GM19099 (cell line): ENCODE data around the gene ZNF546.

Experiments
- POLR2A ChIP-seq: IDR thresholded peaks from 3 replicates; pipeline ENCODE4 v1.6.1; 2011; ENCODE audit warnings: low read depth; ENCODE audit not compliant: insufficient read length; ENCODE audit errors: extremely low read depth

The ZNF546 gene

DNA sequence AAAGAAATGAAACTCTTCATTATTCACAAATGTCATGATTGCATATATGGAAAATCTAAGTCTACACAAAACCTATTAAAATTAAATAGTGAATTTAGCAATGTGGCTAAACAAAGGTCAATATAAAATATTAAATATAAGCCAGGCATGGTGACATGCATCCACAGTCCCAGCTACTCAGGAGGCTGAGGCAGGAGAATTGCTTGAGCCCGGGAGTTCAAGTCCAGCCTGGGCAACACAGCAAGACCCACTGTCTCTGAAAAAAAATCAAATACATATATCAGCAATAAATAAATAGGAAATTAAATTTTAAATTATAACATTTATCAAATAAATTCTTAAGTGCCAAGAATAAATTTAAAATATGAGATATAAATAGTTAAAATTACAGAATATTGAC lies 14.0 kb upstream of the ZNF546 start:
- TF ChIP-seq POLR2A, result no peak

DNA sequence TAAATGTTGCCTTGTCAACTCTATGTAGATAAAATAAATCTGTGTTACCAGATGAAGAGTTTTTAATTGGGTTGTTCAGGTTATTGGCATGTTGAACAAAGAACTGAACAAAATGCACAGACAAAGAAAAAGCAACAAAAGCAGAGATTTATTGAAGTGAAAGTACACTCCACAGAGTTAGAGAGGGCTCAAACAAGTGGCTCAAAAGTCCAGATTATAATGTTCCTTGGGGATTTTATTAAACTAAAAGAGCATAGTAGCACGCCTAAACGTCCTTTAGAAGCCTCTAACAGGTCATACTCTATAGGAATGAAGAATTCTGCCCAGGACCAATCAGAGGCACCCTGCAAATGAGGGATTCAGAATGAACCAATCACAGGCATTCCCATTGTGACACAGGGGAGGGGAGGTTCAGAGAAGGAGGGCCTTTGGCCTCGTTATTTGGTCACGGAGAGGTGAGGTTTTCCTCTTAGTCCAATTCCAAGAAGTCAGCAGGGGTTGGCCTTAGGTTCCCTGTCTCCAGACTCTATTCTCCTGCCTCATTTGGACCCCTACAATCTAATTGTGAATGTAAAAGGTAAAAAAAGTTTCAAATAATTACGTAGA lies 13.1 kb upstream of the ZNF546 start:
- TF ChIP-seq POLR2A, result no peak

DNA sequence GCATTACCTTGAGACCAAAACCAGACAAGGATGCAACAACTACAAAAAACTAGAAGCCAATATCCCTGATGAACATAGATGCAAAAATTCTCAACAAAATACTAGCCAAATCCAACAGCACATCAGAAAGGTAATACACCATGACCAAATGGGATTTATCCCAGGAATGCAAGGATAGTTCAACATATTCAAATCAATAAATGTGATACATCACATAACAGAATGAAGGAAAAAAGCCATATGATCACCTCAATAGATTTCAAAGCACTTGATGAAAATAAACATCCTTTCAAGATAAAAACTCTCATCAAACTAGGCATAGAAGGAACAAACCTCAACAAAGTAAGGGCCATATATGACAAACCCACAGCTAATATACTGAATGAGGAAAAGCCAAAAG lies 10.2 kb upstream of the ZNF546 start:
- no peak for TF ChIP-seq POLR2A

DNA sequence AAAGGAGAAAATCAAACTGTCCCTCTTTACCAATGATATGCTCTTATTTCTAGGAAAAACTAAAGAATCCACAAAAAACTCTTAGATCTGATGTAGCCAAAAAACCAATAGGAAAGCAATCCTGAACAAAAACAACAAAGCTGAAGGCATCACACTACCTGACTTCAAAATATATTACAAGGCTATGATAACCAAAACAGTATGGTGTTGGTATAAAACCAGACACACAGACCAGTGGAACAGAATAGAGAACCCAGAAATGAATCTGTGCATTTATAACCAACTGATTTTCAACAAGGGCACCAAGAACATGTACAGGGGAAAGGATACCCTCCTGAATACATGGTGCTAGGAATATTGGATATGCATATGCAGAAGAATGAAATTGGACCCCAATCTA lies 9.7 kb upstream of the ZNF546 start:
- no peak for TF ChIP-seq POLR2A

DNA sequence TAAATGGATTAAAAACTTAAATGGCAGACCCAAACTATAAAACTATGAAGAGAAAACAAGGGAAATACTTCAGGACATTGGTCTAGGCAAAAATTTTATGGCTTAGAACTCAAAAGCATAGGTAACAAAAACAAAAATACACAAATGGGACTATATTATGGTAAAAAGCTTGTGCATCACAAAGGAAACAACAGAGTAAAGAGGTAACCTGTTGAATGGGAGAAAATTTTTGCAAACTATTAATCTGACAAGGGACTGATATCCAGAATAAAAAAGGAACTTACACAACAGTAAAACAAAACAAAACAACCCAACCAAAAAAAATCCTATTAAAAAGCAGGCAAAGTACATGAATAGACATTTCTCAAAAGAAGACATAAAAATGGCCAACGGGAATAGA lies 9.3 kb upstream of the ZNF546 start:
- no peak for TF ChIP-seq POLR2A

DNA sequence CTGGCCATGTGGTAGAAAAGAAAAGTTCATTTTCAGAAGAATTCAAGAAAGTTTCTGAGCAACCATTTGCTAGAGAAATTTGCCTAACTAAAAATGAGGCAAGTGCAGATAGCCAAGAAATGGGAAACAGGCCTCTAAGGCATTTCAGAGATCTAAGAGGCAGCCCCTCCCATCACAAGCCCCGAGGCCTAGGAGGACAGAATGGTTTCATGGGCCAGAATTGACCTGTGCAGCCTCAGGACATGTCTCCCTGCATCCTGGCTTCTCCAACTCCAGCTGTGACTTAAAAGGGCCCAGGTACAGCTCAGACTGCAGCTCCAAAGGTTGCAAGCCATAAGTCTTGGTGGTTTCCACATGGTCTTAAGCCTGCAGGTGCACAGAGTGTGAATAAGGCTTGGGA lies 3.3 kb upstream of the ZNF546 start:
- TF ChIP-seq POLR2A, result no peak

DNA sequence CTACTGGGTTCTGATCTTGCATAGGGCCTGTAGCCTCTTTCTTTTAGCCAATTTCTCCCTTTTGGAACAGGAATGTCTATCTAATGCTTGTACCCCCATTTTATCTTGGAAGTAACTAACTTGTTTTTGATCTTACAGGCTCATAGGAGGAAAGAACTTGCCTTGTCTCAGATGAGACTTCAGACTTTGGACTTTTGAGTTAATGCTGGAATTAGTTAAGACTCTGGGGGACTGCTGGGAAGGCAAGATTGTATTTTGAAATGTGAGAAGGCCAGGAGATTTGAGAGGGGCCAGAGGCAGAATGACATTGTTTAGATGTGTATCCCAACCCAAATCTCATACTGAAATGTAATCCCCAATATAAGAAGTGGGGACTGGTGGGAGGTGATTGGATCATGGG lies 2.5 kb upstream of the ZNF546 start:
- no peak for TF ChIP-seq POLR2A

DNA sequence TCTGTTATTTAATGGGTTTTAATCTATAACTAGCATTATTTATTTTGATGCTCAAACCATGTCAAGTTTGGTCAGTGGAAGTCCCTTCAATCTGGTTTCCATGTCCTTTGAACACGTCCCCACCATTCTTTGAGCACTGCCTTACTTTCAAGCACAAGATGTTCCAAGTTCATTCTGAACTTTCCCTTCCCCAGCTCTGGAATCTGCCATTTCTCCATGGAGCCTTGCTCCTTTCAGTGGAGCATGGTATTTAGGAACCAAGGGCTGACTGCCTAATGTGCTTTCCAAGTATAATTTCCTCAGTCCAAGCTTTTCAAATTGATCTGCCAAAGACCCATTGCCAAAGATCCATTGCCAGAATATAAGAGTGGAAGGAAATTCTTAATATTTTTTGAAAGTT lies 1.1 kb upstream of the ZNF546 start:
- no peak for TF ChIP-seq POLR2A

DNA sequence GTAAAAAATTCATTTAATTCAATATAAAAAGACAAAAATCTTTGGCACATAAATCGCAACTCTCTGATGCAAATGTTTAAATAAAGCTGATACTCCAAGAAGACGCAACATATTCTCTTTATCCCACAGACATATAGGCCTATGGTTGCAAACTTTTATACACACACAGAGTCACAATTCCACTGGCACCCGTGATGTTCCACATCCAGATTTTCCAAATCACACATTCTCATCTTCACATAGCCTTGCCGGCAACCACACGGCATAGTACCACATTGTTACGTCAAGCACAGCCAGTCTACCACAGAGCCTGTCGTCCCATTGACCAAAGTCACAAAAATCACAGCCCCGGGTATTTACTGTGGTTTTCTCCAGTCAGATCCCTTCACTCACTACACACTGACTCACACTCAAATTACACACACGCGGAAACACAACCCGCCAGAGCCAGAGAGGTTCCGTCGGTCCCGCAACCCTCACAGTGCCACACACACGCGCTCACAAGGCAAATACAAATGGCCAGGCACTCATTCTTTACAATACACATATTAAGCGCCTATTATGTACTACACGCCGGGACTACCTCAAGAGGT lies 546 bp upstream of the ZNF546 start:
- no peak for TF ChIP-seq POLR2A

DNA sequence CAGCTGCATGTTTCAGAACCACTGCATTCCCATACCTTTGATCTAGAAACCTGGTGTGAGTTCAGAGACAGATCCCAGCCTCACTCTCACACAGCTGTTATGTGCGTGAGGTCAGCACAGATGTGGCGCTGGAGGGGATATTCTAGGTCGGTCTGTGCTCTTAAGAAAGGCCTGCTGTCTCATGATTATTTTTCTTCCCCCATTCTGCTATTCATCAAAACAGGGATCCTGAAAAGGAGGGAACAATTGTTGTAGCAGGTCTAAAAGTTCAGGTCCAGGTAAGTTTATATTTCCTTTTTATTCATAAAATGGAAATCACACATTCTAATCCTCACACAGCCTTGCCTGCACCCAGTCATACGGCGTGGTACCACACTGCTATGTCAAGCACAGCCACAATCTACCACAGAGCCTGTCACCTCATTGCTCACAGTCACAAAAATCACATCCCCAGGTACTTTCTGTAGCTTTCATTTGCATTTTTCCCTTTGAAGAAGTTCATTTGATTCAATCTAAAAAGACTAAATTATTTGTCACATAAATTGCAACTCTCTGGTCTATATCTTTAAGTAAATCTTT lies 867 bp downstream of the ZNF546 start:
- no peak for TF ChIP-seq POLR2A

DNA sequence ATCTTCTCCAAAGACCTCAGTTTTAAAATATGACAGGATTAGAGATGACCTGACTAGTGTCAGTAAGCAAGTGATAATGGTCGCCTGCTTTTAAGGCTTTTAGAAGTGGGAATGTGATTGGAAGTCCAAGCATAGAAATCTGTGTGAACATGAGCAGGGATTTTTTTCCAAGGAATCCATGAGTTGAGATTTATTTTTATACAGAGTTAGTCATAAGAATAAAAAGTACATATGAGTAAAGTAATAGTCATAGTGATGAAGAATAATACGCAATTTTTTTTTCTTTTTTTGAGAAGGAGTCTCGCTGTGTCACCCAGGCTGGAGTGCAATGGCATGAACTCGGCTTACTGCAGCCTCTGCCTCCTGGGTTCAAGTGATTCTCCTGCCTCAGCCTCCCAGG lies 1.6 kb downstream of the ZNF546 start:
- TF ChIP-seq POLR2A, result no peak

DNA sequence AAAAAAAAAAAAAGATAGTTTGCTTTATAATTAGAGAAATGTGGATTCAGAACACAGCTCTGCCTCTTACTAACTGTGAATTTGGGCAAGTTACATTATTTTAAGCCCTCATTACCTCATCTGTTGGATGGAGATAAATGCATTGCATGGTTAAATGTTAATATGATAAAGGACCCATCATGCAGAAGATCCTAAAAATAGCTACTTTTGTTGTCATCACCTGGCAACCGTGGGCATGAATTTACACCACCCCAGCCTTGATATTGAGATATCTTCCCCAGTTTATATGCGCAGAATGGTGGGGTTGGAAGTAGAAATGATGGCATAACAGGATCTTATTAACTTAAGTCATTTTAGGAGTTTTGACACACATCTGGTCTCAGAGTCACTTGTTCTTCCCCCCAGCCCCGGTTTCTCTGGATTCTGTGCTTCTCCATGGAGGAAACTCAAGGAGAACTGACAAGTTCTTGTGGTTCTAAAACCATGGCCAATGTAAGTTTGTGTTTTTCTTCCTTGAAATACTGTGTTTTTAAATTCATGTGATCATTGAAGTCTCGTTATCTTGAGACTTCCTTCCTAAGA lies 8.9 kb downstream of the ZNF546 start:
- TF ChIP-seq POLR2A, result no peak

DNA sequence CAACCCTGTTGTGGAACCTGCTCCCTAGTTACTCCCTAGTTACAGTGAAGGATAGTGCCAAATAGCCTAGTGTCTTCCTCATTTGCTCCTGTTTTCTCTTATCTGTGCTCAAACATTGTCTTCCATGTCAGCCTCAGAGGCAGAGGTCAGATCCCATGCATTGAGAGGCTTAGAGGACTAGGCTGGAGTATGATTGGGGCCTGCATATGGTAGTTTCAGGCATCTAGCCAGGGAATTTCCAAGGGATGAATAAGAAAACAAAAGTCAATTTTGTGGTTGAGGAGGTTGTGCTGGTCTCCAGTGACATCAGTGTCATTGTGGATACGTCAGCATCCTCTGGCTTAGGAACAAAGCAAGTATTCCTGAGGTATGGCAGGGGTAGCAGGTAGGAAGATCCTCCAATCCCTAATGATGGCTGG lies 9.4 kb downstream of the ZNF546 start:
- no peak for TF ChIP-seq POLR2A

DNA sequence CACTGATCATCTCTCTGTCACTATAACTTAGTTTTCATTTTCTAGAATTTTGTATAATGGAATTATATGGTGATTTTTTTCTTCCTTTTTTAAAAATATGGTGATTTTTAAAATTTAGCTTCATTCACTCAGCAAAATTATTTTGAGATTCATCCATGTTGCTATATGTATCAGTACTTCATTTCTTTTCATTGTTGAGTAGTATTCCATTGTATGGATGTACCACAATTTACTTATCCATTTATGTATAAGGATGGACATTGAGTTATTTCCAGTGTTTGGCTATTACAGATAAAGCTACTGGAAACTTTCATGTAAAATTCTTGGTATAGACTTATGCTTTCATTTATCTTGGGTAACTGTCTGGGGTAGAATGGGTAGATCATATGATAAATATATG lies 12.8 kb downstream of the ZNF546 start:
- TF ChIP-seq POLR2A, result no peak

DNA sequence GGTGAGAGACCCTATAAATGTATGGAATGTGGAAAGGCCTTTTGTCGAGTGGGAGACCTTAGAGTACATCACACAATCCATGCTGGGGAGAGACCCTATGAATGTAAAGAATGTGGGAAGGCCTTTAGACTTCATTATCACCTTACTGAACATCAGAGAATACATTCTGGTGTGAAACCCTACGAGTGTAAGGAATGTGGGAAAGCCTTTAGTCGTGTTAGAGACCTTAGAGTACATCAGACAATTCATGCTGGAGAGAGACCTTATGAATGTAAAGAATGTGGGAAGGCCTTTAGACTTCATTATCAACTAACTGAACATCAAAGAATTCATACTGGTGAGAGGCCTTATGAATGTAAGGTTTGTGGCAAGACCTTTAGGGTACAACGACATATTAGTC lies 17.1 kb downstream of the ZNF546 start:
- no peak for TF ChIP-seq POLR2A

DNA sequence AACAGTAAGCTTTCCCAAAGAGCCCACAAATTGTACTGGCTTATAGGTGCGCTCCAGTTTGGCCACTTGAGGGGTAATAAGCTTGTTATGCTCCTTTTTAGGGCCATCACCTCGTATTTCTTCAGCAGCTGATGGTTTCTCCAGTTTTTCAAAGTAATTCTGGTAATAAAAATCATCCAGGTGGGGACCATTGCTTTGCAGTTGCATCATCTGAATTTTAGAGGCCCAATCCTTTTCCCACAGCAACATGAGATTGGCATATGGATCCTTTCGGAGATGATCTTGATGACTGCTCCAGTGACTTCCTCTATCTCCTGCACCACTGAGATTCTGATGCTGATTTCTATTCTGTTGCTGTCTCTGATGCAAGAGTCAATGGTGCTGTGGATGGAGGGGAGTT lies 27.1 kb downstream of the ZNF546 start:
- no peak for TF ChIP-seq POLR2A

DNA sequence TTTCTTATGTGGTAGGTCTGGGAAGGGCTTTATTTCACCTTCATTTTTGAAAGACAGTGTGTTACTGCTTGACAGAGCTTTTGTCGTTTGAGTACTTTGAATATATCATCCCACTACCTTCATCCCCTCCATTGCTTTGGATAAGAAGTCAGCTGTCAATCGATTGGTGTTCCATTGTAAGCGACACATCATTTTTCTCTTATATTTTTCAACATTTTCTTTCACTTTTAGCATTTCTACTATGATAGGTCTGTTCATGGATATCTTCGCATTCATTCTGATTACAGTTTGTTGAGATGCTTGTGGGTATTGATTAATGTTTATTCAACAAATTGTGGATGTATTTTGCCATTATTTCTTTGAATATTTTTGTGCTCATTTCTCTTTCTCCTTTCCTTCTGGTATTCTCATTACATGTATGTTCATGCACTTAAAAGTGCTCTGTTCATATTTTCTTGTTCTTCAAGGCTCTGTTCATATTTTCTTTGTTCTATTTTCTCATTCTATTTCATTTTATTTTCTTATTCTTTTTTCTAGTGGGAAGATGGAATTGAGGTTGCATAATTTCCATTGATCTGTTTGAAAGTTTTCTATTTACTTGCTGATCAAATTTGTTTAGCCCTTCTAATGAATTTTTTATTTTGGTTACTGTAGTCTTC lies 29.2 kb downstream of the ZNF546 start:
- TF ChIP-seq POLR2A, result no peak

DNA sequence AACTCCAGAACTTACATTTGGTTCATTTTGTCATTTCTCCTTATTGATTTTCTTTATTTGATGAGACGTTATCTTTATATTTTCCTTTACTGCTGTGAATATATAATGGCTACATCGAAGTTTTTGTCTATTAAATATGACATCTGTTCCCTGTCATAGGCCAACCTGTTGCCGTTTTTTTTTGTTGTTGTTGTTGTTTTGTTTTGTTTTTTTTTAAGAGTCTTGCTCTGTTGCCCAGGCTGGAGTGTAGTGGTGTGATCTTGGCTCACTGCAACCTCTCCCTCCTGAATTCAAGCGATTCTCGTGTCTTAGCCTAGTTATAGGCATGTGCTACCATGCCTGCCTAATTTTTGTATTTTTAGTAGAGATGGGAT lies 29.7 kb downstream of the ZNF546 start:
- no peak for TF ChIP-seq POLR2A
